HL-60/S4 (cell line): ENCODE results near the gene KMT2C.

ENCODE experiments used
- in situ Hi-C: fragments of 300-500 bp; cut with MboI; formaldehyde crosslinking; loops from 2 replicates; pipeline ENCODE4 v1.14.3; 2022; ENCODE audit warnings: low sequenced_read_pairs

KMT2C gene

GRCh38 chr7:152148706-152149105, 287.1 kb downstream of the KMT2C start:
- in situ Hi-C loops = no loop called here

GRCh38 chr7:152145853-152146466, 289.8 kb downstream of the KMT2C start:
- in situ Hi-C loops = no loop called here

GRCh38 chr7:152144557-152145245, 291.1 kb downstream of the KMT2C start:
- in situ Hi-C loops = no loop called here

- in situ Hi-C loops = no loop called here
Observed at GRCh38 chr7:152142976-152143595, 292.7 kb downstream of the KMT2C start.

- in situ Hi-C loops = no loop called here
Observed at GRCh38 chr7:152140560-152140959, 295.2 kb downstream of the KMT2C start.

GRCh38 chr7:152140067-152140466, 295.7 kb downstream of the KMT2C start:
- in situ Hi-C loops = no loop called here

GRCh38 chr7:152137476-152138025, 298.3 kb downstream of the KMT2C start:
- in situ Hi-C loops = no loop called here

GRCh38 chr7:152136686-152137085, 299.1 kb downstream of the KMT2C start:
- in situ Hi-C loops = no loop called here

GRCh38 chr7:152133804-152134203, 302.0 kb downstream of the KMT2C start:
- in situ Hi-C loops = no loop called here

GRCh38 chr7:152132812-152133211, 303.0 kb downstream of the KMT2C start:
- in situ Hi-C loops = no loop called here

GRCh38 chr7:152131981-152132494, 303.8 kb downstream of the KMT2C start:
- in situ Hi-C loops = no loop called here

- in situ Hi-C loops = no loop called here
Observed at GRCh38 chr7:152130658-152131590, 304.9 kb downstream of the KMT2C start.

GRCh38 chr7:152129682-152130081, 306.1 kb downstream of the KMT2C start:
- in situ Hi-C loops = no loop called here

GRCh38 chr7:152128741-152129461, 306.9 kb downstream of the KMT2C start:
- in situ Hi-C loops = no loop called here

GRCh38 chr7:152128252-152128651, 307.6 kb downstream of the KMT2C start:
- in situ Hi-C loops = no loop called here

- in situ Hi-C loops = no loop called here
Observed at GRCh38 chr7:152127229-152127628, 308.6 kb downstream of the KMT2C start.

GRCh38 chr7:152126741-152127140, 309.1 kb downstream of the KMT2C start:
- in situ Hi-C loops = no loop called here

GRCh38 chr7:152122540-152122939, 313.3 kb downstream of the KMT2C start:
- in situ Hi-C loops = no loop called here

- in situ Hi-C loops = no loop called here
Observed at GRCh38 chr7:152121432-152121831, 314.4 kb downstream of the KMT2C start.

- in situ Hi-C loops = no loop called here
Observed at GRCh38 chr7:152120776-152121175, 315.0 kb downstream of the KMT2C start.
